CD4-positive, alpha-beta memory T cell (primary cell): Measurements from ENCODE around the gene DDX39B. TPM values are rescaled to one million over a fixed set of nuclear protein-coding genes. Genes with fewer than 3 reads are reported as not detected.
A peak's percentile ranks its signal among the peaks of the same experiment; 100 is the strongest.

Source experiments
- CTCF ChIA-PET: fragments of 350-600 bp; sonication (Branson Sonifier 250); formaldehyde crosslinking; loops from one replicate; lab custom pipeline; 2021; ENCODE audit warnings: inconsistent platforms; ENCODE audit not compliant: partially characterized antibody; lab: Charles Lee
- POLR2A ChIA-PET: fragments of 350-600 bp; sonication (Branson Sonifier 250); formaldehyde crosslinking; loops from one replicate; lab custom pipeline; 2021; ENCODE audit not compliant: partially characterized antibody; lab: Charles Lee
- DNase-seq, 5 donors: peaks; one replicate each; pipeline versions ENCODE4 v3.0.0 to v3.0.0-alpha.2; 2020 to 2022; ENCODE audit warnings: mixed read lengths in 1 of 5
- H3K27ac ChIP-seq: one replicate; pipeline ENCODE4 v1.7.0; 2013; ENCODE audit warnings: low read depth, low read length
- H3K27me3 ChIP-seq: 2 replicates; pipeline ENCODE4 v1.7.0; 2013; ENCODE audit warnings: mild to moderate bottlenecking, low read length, moderate library complexity; ENCODE audit not compliant: insufficient read depth
- H3K36me3 ChIP-seq: 2 replicates; pipeline ENCODE4 v1.7.0; 2013; ENCODE audit warnings: mild to moderate bottlenecking, low read length, moderate library complexity; ENCODE audit not compliant: insufficient read depth
- H3K4me1 ChIP-seq: 2 replicates; pipeline ENCODE4 v1.7.0; 2013; ENCODE audit warnings: mild to moderate bottlenecking, low read length, moderate library complexity; ENCODE audit not compliant: insufficient read depth
- H3K4me3 ChIP-seq, 2 donors: one replicate each; pipeline ENCODE4 v1.7.0; 2013; ENCODE audit warnings: low read length in 2 of 2, mild to moderate bottlenecking in 1 of 2
- H3K9me3 ChIP-seq, 2 donors: one replicate each; pipeline ENCODE4 v1.7.0; 2013; ENCODE audit warnings: low read length in 2 of 2, control low read depth in 1 of 2; ENCODE audit not compliant: control insufficient read depth in 1 of 2
- H3K27ac Mint-ChIP-seq, 7 donors: one replicate each; pipeline ENCODE4 v1.8.0; 2020 to 2021; ENCODE audit warnings: mixed read lengths in 7 of 7, mild to moderate bottlenecking in 6 of 7, inconsistent platforms in 3 of 7, moderate library complexity in 3 of 7
- H3K27me3 Mint-ChIP-seq, 2 donors: one replicate each; pipeline ENCODE4 v1.8.0; 2020 to 2021; ENCODE audit warnings: mixed read lengths in 2 of 2
- H3K36me3 Mint-ChIP-seq, 2 donors: one replicate each; pipeline ENCODE4 v1.8.0; 2020 to 2021; ENCODE audit warnings: mixed read lengths in 2 of 2, inconsistent platforms in 1 of 2, mild to moderate bottlenecking in 1 of 2
- H3K4me1 Mint-ChIP-seq, 4 donors: one replicate each; pipeline ENCODE4 v1.8.0; 2020 to 2021; ENCODE audit warnings: mixed read lengths in 4 of 4, mild to moderate bottlenecking in 1 of 4
- H3K4me3 Mint-ChIP-seq, 8 donors: one replicate each; pipeline ENCODE4 v1.8.0; 2020 to 2021; ENCODE audit warnings: mixed read lengths in 8 of 8, mild to moderate bottlenecking in 7 of 8, moderate library complexity in 6 of 8, inconsistent platforms in 3 of 8
- H3K9me3 Mint-ChIP-seq, 8 donors: one replicate each; pipeline ENCODE4 v1.8.0; 2020 to 2021; ENCODE audit warnings: mixed read lengths in 8 of 8, mild to moderate bottlenecking in 5 of 8, inconsistent platforms in 3 of 8, moderate library complexity in 1 of 8
- intact Hi-C: fragments of 100-400 bp; cut with micrococcal nuclease; formaldehyde crosslinking; loops from one replicate; pipeline ENCODE4 v1.15.1; 2023
- polyA plus RNA-seq, 2 donors: library from polyadenylated mRNA; unstranded; fragments of 300-500 nt; fragmentation: Illumina TruSeq; gene quantifications; one replicate each; pipeline ENCODE4 v1.2.3, GENCODE V29; 2021
- total RNA-seq, 2 experiments: library from RNA; stranded (reverse); gene quantifications; one replicate each; pipeline ENCODE4 v1.2.3, GENCODE V29; 2021

The DDX39B gene
- total and polyA plus RNA-seq, 4 experiments from 2014 or later = 65.6 to 737 (median 412) TPM

DNA sequence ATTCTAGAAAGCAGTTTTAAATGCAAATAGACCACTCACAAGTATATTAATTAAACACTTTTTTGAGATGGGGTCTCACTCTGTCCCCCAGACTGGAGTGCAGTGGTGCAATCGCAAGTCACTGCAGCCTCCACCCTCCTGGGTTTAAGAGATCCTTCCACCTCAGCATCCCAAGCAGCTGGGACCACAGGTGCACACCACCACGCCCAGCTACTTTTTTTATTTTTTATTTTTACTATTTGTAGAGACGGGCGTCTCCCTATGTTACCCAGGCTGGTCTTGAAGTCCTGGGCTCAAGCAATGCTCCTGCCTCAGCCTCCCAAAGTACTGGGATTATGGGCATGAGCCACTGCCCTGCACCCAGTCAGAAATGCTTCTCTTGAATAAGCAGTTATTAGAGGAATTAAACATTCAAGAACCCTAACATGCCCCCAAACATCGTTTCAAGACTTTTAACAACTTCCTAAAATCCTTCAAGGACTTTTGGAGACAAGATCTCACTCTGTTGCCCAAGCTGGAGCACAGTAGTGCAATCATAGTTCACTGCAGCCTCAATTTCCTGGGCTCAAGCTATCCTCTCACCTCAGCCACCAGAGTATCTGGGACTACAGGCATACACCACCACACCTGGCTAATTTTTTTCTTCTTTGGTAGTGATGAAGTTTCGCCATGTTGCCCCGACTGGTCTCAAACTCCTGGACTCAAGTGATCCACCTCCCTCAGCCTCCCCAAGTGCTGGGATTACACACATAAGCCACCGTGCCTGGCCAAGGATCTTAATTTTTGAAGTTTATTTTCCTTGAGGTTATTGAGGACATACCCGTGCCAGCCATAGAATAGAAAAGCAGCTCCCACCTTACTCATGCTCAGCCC is 9.8 kb downstream of the DDX39B start:
- Histone ChIP-seq H3K4me1 (peaks cover 3% of the 10 kb centered on the region), H3K9me3 (no peaks in the 10 kb centered on the region), H3K4me3 (no peak overlapping the region), H3K27ac (no peak overlapping the region), H3K27me3 (no peaks in the 10 kb centered on the region), H3K36me3 (peaks cover 71% of the 10 kb centered on the region)
- CTCF ChIA-PET = interaction anchor here (1.6 kb wide), 1 partner anchor 66 kb away, joined by 5 read pairs; no protein-coding TSS in a partner anchor
- no peaks in the 10 kb centered on the region for H3K9me3 Mint-ChIP-seq
- no peak for DNase-seq
- H3K36me3 Mint-ChIP-seq = peaks cover 59 to 71% of the 10 kb centered on the region in 2 donors
- H3K27me3 Mint-ChIP-seq = no peaks in the 10 kb centered on the region
- no peak overlapping the region for H3K4me3 Mint-ChIP-seq
- peak overlapping the region in 3 of 7 donors; percentile 33 to 57 (median 52) for H3K27ac Mint-ChIP-seq
- peaks cover 10 to 31% (median 15%) of the 10 kb centered on the region in 4 donors for H3K4me1 Mint-ChIP-seq
- intact Hi-C loops = no loop called here
- POLR2A ChIA-PET = interaction anchor here (2.1 kb wide), 1 partner anchor 9 kb away, joined by 12 read pairs; the partner anchor contains the start of gene DDX39B

DNA sequence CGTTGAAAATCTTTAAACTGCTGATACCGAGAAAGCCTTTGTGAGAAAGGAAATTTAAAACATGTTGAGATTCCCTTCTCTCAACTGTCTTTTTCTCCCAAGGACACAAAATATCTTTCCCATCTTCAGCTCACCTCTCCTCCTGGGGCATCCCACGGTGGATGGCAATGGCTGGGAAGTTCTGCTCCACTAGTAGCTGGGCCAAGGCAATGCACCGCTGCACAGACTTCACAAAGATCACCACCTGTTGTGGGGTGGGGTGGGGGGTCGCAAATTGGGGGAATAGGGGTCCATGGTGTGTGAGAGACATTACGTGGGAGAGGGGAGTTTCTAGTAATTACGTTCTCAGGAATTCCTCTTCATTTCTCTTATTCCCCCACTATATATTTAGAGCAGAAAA is 10.6 kb downstream of the DDX39B start:
- Mint-ChIP-seq H3K36me3 (peaks cover 53 to 65% of the 10 kb centered on the region in 2 donors), H3K27me3 (no peaks in the 10 kb centered on the region), H3K27ac (peak overlapping the region in 1 of 7 donors; percentile 25), H3K4me1 (peaks cover 10 to 26% (median 12%) of the 10 kb centered on the region in 4 donors), H3K4me3 (no peak overlapping the region), H3K9me3 (no peaks in the 10 kb centered on the region)
- ChIA-PET POLR2A (interaction anchor here (2.1 kb wide), 1 partner anchor 10 kb away, joined by 12 read pairs; the partner anchor contains the start of gene DDX39B), CTCF (interaction anchor here (1.6 kb wide), 1 partner anchor 67 kb away, joined by 5 read pairs; no protein-coding TSS in a partner anchor)
- no peak overlapping the region for H3K27ac ChIP-seq
- intact Hi-C loops = no loop called here
- no peak overlapping the region for H3K4me3 ChIP-seq
- no peak for DNase-seq
- H3K36me3 ChIP-seq = peaks cover 64% of the 10 kb centered on the region
- peaks cover 3% of the 10 kb centered on the region for H3K4me1 ChIP-seq
- no peaks in the 10 kb centered on the region for H3K27me3 ChIP-seq
- no peaks in the 10 kb centered on the region for H3K9me3 ChIP-seq

DNA sequence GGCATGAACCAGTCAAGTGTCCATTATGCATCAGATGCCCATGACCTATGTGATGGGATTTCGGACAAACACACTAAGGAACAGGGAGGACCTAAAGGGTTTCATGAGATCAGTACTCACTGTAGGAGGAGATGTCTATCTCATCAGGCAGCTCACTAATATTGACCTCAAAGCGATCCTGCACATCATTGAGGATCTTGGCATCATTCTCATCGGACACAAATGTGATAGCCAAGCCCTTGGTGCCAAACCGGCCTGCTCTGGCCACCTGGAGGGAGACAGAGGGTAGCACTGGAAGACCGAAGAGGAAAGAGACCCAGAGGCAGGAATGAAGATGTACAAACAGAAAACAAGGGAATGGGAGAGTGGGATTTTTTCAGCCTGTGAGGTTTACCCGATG is 11.1 kb downstream of the DDX39B start:
- no peaks in the 10 kb centered on the region for H3K27me3 ChIP-seq
- Mint-ChIP-seq H3K4me3 (no peak overlapping the region), H3K27ac (peak overlapping the region in 2 of 7 donors; percentile 13 to 19), H3K27me3 (no peaks in the 10 kb centered on the region), H3K36me3 (peaks cover 48 to 60% of the 10 kb centered on the region in 2 donors), H3K9me3 (no peaks in the 10 kb centered on the region), H3K4me1 (peaks cover 5 to 23% (median 7%) of the 10 kb centered on the region in 4 donors)
- ChIA-PET CTCF (interaction anchor here (1.6 kb wide), 1 partner anchor 67 kb away, joined by 5 read pairs; no protein-coding TSS in a partner anchor), POLR2A (no interaction called here)
- H3K27ac ChIP-seq = no peak overlapping the region
- intact Hi-C loops = no loop called here
- H3K9me3 ChIP-seq = no peaks in the 10 kb centered on the region
- DNase-seq = no peak
- H3K36me3 ChIP-seq = peaks cover 59% of the 10 kb centered on the region
- H3K4me3 ChIP-seq = no peak overlapping the region
- peaks cover 3% of the 10 kb centered on the region for H3K4me1 ChIP-seq

DNA sequence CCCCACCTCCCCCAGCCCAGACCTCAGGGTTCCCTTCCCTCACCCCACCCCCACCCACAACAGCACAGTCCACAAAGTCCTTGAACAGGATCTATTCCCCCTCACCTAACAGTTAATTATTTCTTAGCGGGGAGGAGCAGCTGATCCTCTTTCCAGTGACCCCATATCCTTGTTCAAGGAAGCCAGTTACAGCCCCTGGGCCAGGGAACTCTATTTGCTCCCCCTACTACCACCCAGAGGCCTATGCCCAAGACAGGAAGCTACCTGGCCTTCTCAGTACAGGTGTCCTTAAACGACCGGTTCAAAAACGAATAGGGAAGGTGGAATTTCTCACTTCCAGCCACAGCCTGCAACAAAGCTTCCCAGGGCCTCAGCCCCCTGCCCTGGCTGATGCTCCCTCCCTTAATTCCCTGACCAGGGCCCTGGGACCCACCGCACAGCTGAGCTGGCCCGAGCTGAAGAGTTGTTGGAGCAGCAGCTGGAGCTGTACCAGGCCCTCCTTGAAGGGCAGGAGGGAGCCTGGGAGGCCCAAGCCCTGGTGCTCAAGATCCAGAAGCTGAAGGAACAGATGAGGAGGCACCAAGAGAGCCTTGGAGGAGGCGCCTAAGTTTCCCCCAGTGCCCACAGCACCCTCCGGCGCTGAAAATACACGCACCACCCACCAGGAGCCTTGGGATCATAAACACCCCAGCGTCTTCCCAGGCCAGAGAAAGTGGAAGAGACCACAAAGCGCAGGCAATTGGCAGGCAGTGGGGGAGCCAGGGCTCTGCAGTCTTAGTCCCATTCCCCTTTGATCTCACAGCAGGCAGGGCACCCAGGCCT is 12.3 kb downstream of the DDX39B start:
- H3K27me3 ChIP-seq = no peaks in the 10 kb centered on the region

DNA sequence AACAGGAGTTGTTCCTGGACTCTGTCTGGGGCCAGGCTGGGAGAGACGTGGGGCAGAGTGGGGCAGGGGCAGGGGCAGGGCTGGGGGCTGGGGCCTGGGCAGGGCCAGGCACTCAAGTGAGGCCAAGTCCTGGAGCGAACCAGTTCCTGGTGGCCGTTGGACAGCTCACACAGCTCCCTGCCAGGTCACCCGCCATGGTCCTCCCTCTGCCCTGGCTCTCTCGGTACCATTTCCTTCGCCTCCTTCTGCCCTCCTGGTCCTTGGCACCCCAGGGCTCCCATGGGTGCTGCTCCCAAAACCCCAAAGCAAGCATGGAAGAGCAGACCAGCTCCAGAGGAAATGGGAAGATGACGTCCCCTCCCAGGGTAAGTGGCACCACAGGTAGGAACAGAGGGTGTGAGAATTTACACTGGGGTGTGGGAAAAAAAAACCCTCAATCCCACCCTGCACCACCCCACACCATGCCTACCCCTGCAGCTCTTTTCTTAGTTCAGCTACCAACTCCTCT is 12.9 kb downstream of the DDX39B start, which contains the start of gene MCCD1:
Gene MCCD1, plus strand, starts transcription at position 142 of the 508 bp plus-strand sequence. Its CDS starts 53 bp downstream, at position 195.
- Mint-ChIP-seq H3K27ac (peak within 1 kb of the TSS in 3 of 7 donors; percentile 41 to 62 (median 52)), H3K9me3 (no peaks in the 10 kb centered on the region), H3K27me3 (no peaks in the 10 kb centered on the region), H3K4me1 (peaks cover 4 to 16% (median 6%) of the 10 kb centered on the region in 4 donors), H3K36me3 (peaks cover 30 to 42% of the 10 kb centered on the region in 2 donors), H3K4me3 (no peak within 1 kb of the TSS)
- H3K27ac ChIP-seq = no peak within 1 kb of the TSS
- H3K36me3 ChIP-seq = peaks cover 41% of the 10 kb centered on the region
- no peaks in the 10 kb centered on the region for H3K9me3 ChIP-seq
- intact Hi-C loops = no loop called here
- H3K4me3 ChIP-seq = no peak within 1 kb of the TSS
- CTCF ChIA-PET = interaction anchor here (1.2 to 1.6 kb wide), 2 partner anchors 11 to 70 kb away, joined by 3 to 4 read pairs; no protein-coding TSS in a partner anchor
- peaks cover 3% of the 10 kb centered on the region for H3K4me1 ChIP-seq
- no peaks in the 10 kb centered on the region for H3K27me3 ChIP-seq
- POLR2A ChIA-PET = interaction anchor here (0.6 to 5.6 kb wide), 6 partner anchors 11 to 136 kb away, joined by 3 to 38 read pairs (median 4); partner anchors contain the start of genes DDX39B and MICB
- no peak for DNase-seq

More for the DNA sequence above, 12.3 kb downstream of the DDX39B start:
- Mint-ChIP-seq H3K27ac (no peak overlapping the region), H3K27me3 (no peaks in the 10 kb centered on the region), H3K36me3 (peaks cover 37 to 48% of the 10 kb centered on the region in 2 donors), H3K9me3 (no peaks in the 10 kb centered on the region), H3K4me3 (no peak overlapping the region), H3K4me1 (peaks cover 4 to 16% (median 6%) of the 10 kb centered on the region in 4 donors)
- Histone ChIP-seq H3K4me1 (peaks cover 3% of the 10 kb centered on the region), H3K4me3 (no peak overlapping the region), H3K9me3 (no peaks in the 10 kb centered on the region), H3K27ac (no peak overlapping the region), H3K36me3 (peaks cover 48% of the 10 kb centered on the region)
- CTCF ChIA-PET = interaction anchor here (1.2 to 1.6 kb wide), 2 partner anchors 12 to 69 kb away, joined by 3 to 4 read pairs; no protein-coding TSS in a partner anchor
- no peak for DNase-seq
- intact Hi-C loops = no loop called here
- POLR2A ChIA-PET = interaction anchor here (0.8 to 5.6 kb wide), 5 partner anchors 11 to 37 kb away, joined by 3 to 38 read pairs (median 4); partner anchors contain the start of genes DDX39B and MICB

DNA sequence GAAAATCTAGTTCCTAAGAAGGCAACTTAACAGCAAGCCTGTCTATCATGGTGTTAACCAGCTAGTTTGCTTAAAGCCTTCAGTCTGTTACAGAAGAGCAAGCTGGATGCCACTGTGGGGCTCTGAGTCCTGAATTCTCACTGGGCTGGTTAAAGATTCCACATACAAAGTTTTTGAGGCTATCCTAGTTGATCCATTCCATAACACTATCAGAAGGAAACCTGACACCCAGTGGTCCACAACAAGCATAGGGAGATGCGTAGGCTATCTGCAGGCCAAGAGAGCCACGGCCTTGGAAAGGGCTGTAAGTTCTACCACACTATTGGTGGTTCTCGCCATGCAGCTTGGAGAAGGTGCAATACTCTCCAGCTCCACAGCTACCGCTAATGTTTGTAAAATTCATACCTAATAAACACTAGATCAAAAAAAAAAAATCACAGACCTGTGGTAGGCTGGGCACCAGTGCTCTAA is 13.5 kb downstream of the DDX39B start:
- Histone ChIP-seq H3K4me1 (peaks cover 3% of the 10 kb centered on the region), H3K27me3 (no peaks in the 10 kb centered on the region), H3K36me3 (peaks cover 36% of the 10 kb centered on the region), H3K9me3 (no peaks in the 10 kb centered on the region), H3K4me3 (no peak overlapping the region), H3K27ac (no peak overlapping the region)
- Mint-ChIP-seq H3K36me3 (peaks cover 25 to 37% of the 10 kb centered on the region in 2 donors), H3K4me1 (peaks cover 3 to 14% (median 6%) of the 10 kb centered on the region in 4 donors), H3K9me3 (no peaks in the 10 kb centered on the region), H3K27me3 (no peaks in the 10 kb centered on the region), H3K27ac (peak overlapping the region in 2 of 7 donors; percentile 52 to 62), H3K4me3 (no peak overlapping the region)
- intact Hi-C loops = no loop called here
- CTCF ChIA-PET = no interaction called here
- POLR2A ChIA-PET = interaction anchor here (0.6 to 5.6 kb wide), 3 partner anchors 12 to 135 kb away, joined by 4 to 38 read pairs (median 4); partner anchors contain the start of gene DDX39B
- no peak for DNase-seq
